ENCODE results near the gene GLT1D1. TPM values are rescaled to one million over a fixed set of nuclear protein-coding genes. Genes with fewer than 3 reads are reported as not detected.
"Not testable (repeated sequence)": the region's sequence is repeated elsewhere in the genome, so short reads cannot be mapped to it uniquely, and the experiment has no call there.

Gene GLT1D1
- total and polyA plus RNA-seq, 10 donors: 0.41 to 41.4 (median 13.9) TPM

DNA sequence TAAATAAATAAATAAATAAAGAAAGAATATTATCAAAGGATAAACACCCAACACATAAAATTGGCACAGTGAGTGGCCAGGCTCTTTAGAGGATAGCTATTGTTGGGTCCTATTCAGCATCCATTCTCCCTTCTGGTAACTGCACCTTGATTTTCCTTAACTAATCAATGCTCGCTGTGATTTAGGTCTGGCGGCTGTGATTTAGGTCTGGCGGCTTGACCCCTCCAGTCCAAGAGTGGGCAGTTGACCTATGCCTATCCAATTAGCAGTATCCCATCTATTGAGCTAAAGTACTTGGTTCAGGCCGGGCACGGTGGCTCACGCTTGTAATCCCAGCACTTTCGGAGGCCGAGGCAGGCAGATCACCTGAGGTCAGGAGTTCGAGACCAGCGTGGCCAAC, 19.9 kb upstream of the GLT1D1 start:
- Histone ChIP-seq H3K4me3 (no peak overlapping the region), H3K9me3 (no peaks in the 10 kb centered on the region), H3K27me3 (replicated peaks in 1 of 7) (peaks cover 0 to 7% (median 0%) of the 10 kb centered on the region in 7 donors), H3K4me1 (peaks cover 3 to 33% (median 25%) of the 10 kb centered on the region in 6 donors), H3K36me3 (no peaks in the 10 kb centered on the region), H3K27ac (no peak overlapping the region)
- intact Hi-C loops (cut with DNase I; ENCODE audit: low total_unique reads): loop anchor here (10.0 kb wide), 1 partner anchor 49 kb away; no protein-coding TSS in a partner anchor
- 93 to 98% (median 97%) methylated on average over 10 of the region's 10 CpGs for WGBS, 5 donors
- TF ChIP-seq, protein P1, sequence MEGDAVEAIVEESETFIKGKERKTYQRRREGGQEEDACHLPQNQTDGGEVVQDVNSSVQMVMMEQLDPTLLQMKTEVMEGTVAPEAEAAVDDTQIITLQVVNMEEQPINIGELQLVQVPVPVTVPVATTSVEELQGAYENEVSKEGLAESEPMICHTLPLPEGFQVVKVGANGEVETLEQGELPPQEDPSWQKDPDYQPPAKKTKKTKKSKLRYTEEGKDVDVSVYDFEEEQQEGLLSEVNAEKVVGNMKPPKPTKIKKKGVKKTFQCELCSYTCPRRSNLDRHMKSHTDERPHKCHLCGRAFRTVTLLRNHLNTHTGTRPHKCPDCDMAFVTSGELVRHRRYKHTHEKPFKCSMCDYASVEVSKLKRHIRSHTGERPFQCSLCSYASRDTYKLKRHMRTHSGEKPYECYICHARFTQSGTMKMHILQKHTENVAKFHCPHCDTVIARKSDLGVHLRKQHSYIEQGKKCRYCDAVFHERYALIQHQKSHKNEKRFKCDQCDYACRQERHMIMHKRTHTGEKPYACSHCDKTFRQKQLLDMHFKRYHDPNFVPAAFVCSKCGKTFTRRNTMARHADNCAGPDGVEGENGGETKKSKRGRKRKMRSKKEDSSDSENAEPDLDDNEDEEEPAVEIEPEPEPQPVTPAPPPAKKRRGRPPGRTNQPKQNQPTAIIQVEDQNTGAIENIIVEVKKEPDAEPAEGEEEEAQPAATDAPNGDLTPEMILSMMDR (IDR thresholded peaks at IDR 0.05 in 8 of 11, conservative IDR thresholded peaks at IDR 0.05 in 3 of 11): no peak
- TF ChIP-seq POLR2A (IDR thresholded peaks at IDR 0.05) (no peak), POLR2AphosphoS5 (IDR thresholded peaks at IDR 0.05) (no peak)
- DNase-seq: no peak

DNA sequence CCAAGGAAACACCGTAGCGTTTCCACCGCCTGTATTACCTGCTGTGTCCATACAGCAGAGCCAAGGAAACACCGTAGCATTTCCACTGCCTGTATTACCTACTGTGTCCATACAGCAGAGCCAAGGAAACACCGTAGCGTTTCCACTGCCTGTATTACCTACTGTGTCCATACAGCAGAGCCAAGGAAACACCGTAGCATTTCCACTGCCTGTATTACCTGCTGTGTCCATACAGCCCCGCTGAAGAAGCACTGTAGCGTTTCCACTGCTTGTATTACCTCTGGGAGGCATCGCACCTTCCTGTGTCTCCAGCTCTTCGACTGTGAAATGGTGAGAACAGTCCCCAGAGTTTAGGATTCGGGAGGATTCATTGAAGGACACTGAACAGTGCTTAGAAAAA, 13.4 kb upstream of the GLT1D1 start:
- DNase-seq: peak; percentile 12
- intact Hi-C loops (cut with DNase I; ENCODE audit: low total_unique reads): loop anchor here (10.0 kb wide), 1 partner anchor 55 kb away; no protein-coding TSS in a partner anchor
- Histone ChIP-seq H3K27me3 (replicated peaks in 1 of 7) (peaks cover 0 to 19% (median 0%) of the 10 kb centered on the region in 7 donors), H3K4me1 (peaks cover 15 to 48% (median 22%) of the 10 kb centered on the region in 6 donors)
- not testable (repeated sequence) for H3K36me3 ChIP-seq, H3K9me3 ChIP-seq, H3K27ac ChIP-seq, H3K4me3 ChIP-seq
- WGBS, 5 donors: 74 to 87% (median 78%) methylated on average over 12 of the region's 12 CpGs

DNA sequence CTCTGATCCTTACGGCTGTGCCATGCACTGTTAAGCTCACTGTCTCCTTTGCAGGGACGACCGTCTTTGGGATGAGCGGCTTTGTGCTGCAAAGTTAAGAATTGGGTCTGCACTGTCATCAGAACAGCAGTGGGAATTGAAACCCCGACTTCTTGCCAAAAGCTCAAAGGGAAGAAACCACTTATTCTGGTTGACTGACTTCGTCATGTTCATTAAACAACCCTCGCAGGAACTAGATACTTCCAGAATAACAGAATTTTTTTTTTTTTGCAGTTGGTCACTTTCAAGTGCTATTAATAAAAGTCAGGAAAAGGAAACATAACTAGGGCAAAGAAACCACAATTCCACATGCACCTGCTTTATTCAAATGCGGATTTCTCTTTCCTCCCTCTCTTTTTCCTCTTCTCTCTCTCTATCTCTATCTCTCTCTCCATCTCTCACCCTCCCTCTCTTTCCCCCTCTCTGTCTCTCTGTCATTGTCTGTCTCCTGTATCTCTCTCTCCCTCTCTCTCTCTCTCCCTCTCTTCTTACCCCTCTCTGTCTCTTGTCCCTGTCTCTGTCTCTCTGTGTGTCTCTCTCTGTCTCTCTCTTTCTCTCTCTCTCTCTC, 12.3 kb upstream of the GLT1D1 start:
- Histone ChIP-seq H3K9me3 (no peaks in the 10 kb centered on the region), H3K27ac (no peak overlapping the region), H3K4me3 (no peak overlapping the region), H3K36me3 (no peaks in the 10 kb centered on the region), H3K27me3 (replicated peaks in 1 of 7) (peaks cover 0 to 19% (median 0%) of the 10 kb centered on the region in 7 donors), H3K4me1 (peaks cover 15 to 48% (median 22%) of the 10 kb centered on the region in 6 donors)
- intact Hi-C loops (cut with DNase I; ENCODE audit: low total_unique reads): no loop called here
- WGBS, 5 donors: 1 to 15% (median 5%) methylated on average over 8 of the region's 8 CpGs
- TF ChIP-seq POLR2AphosphoS5 (IDR thresholded peaks at IDR 0.05): no peak
- TF ChIP-seq POLR2A (IDR thresholded peaks at IDR 0.05): no peak
- TF ChIP-seq, protein P1 (IDR thresholded peaks at IDR 0.05 in 8 of 11, conservative IDR thresholded peaks at IDR 0.05 in 3 of 11): no peak
- peak; percentile 28 for DNase-seq

DNA sequence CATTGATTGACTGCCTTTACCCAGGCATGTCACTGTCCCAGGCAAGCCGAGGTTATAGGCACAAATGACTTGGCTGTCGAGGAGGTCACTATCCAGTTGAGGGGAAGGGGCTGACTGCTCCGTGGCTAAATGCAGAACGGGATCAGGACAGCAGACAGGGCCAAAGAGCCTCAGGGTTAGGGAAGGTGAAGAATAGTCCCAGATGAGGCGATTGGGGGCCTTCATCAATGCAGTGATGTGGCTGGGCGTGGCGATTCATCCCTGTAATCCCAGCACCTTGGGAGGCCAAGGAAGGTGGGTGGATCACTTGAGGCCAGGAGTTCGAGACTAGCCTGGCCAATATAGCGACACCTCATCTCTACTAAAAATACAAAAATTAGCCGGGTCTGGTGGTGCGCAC, 10.7 kb upstream of the GLT1D1 start:
- intact Hi-C loops (cut with DNase I; ENCODE audit: low total_unique reads): no loop called here
- H3K4me1 ChIP-seq: peaks cover 15 to 48% (median 22%) of the 10 kb centered on the region in 6 donors
- H3K4me3 ChIP-seq: no peak overlapping the region
- 88 to 93% (median 89%) methylated on average over 11 of the region's 11 CpGs for WGBS, 5 donors
- H3K9me3 ChIP-seq: no peaks in the 10 kb centered on the region
- H3K36me3 ChIP-seq: no peaks in the 10 kb centered on the region
- peaks cover 0 to 19% (median 0%) of the 10 kb centered on the region in 7 donors for H3K27me3 ChIP-seq (replicated peaks in 1 of 7)
- TF ChIP-seq POLR2AphosphoS5 (IDR thresholded peaks at IDR 0.05): no peak
- TF ChIP-seq, protein P1 (IDR thresholded peaks at IDR 0.05 in 8 of 11, conservative IDR thresholded peaks at IDR 0.05 in 3 of 11): no peak
- no peak for TF ChIP-seq POLR2A (IDR thresholded peaks at IDR 0.05)
- peak; percentile 53 for DNase-seq
- H3K27ac ChIP-seq: peak overlapping the region in 2 of 8 donors; percentile 79 to 82

Measured in spleen (tissue), 11 donors.